Measurements from ENCODE around the gene PTPRM.

PTPRM gene

DNA sequence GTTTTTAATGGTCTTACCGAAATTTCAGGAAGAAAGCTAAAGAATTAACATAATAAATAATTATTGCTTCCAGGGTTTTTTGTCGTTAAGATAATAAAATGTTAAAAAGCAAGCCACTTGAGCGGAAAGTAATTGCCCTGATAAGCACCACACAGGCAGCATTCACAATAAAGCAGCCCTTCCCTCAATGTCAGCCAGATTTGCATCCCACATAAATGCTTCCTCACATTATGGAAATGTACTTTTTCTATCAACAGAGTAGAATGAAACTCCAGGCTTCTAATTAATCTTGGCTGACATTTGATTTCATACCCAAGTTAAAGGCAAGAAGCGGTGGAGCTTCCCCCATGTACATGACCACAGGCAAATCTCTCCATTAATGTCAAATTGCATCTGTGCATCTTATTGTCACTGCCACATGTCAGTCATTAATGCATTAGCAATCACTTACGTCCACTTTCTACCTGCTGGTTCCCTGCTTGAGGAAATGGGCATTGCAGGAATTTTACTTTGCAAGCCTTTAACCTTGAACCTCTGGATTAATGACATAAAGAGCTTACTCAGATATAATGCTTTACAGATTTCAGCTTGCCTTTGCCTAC, 26.2 kb downstream of the PTPRM start:
- no peak for DNase-seq (ENCODE audit: low spot score)
- TF ChIP-seq, protein P1, sequence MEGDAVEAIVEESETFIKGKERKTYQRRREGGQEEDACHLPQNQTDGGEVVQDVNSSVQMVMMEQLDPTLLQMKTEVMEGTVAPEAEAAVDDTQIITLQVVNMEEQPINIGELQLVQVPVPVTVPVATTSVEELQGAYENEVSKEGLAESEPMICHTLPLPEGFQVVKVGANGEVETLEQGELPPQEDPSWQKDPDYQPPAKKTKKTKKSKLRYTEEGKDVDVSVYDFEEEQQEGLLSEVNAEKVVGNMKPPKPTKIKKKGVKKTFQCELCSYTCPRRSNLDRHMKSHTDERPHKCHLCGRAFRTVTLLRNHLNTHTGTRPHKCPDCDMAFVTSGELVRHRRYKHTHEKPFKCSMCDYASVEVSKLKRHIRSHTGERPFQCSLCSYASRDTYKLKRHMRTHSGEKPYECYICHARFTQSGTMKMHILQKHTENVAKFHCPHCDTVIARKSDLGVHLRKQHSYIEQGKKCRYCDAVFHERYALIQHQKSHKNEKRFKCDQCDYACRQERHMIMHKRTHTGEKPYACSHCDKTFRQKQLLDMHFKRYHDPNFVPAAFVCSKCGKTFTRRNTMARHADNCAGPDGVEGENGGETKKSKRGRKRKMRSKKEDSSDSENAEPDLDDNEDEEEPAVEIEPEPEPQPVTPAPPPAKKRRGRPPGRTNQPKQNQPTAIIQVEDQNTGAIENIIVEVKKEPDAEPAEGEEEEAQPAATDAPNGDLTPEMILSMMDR (conservative IDR thresholded peaks at IDR 0.05; ENCODE audit: low read depth): no peak
- no peak overlapping the region for H3K27ac ChIP-seq
- POLR2A ChIA-PET (ENCODE audit: low non-redundant PET): no interaction called here
- CTCF ChIA-PET: no interaction called here

DNA sequence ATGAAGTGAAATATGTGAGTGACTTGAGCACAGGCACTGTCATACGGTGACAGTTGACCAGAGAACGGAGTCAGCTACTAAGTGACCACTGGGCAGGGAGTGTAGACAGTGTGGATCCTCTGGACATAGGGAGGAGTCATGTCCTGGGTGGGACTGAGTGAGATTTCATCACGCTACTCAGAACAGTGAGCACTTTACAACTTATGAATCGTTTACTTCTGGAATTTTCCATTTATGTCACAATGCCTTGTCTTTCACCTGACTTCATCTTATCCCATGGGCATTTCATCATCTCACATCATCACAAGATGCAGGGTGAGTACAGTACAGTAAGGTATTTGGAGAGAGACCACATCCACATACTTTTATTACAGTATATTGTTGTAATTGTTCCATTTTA, 29.0 kb downstream of the PTPRM start:
- H3K27ac ChIP-seq: no peak overlapping the region
- TF ChIP-seq, protein P1 (conservative IDR thresholded peaks at IDR 0.05; ENCODE audit: low read depth): no peak
- no peak for DNase-seq (ENCODE audit: low spot score)
- ChIA-PET POLR2A (ENCODE audit: low non-redundant PET) (no interaction called here), CTCF (no interaction called here)

DNA sequence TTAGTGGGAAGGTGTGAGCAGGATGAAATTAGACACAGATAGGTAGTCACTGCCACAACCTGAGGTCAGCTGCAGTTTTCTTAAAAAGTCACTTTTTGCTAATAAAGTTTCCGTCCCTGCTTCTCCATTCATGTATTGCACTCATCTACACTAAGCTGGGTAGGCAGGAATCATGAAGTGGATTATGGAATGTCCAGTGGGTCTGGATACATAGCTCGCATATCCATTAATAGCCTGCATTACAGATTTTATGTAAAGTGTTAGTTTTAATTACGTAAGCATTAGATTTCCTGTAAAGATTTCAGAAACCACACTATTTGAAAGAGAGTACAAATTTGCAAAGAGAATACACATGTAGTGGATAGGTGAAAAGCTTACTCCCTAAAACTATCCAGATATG, 30.4 kb downstream of the PTPRM start:
- ChIA-PET POLR2A (ENCODE audit: low non-redundant PET) (no interaction called here), CTCF (no interaction called here)
- no peak overlapping the region for H3K27ac ChIP-seq
- DNase-seq (ENCODE audit: low spot score): no peak
- TF ChIP-seq, protein P1 (conservative IDR thresholded peaks at IDR 0.05; ENCODE audit: low read depth): no peak

DNA sequence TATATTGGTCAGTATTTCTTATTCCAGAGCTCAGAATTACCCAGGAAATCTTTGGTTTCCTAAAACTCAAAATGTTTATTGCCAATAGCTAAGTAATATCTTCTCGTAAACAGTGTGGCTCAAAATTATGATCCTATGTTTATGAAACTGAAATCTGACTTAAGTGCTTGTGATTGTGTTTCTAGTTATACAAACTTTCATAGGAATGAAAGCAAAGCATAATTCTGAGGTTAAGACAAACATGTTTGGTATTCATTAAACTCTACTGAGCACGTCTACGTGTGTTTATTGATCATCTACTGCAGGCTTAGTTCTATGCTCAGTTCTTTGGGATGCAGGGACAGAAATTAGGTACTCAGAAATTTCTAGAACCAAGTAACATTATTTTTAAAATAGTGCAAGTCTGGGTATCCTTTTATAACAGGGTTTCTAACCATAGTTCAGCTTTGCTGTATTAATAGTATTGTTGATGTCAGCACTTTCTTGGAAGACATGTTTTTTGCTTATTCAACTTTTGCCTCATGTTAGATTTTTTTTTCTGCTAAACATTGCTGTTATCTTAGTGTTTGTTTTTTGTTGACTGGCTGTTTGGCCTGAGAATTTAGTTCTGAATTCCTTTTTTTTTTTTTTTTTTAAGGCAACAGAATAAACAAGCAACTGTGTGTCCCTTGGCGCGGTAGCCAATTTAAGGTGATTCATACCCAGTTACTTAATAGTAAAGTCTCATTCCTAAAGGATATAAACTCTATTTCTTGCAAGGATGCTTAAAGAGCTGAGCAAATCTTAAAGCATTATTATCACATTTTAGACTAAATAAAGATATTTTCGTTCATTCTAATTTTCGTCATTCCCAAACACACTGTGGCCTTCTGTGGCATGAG, 31.3 kb downstream of the PTPRM start:
- TF ChIP-seq, protein P1 (conservative IDR thresholded peaks at IDR 0.05; ENCODE audit: low read depth): no peak
- no peak for DNase-seq (ENCODE audit: low spot score)
- no peak overlapping the region for H3K27ac ChIP-seq
- CTCF ChIA-PET: no interaction called here
- POLR2A ChIA-PET (ENCODE audit: low non-redundant PET): no interaction called here

DNA sequence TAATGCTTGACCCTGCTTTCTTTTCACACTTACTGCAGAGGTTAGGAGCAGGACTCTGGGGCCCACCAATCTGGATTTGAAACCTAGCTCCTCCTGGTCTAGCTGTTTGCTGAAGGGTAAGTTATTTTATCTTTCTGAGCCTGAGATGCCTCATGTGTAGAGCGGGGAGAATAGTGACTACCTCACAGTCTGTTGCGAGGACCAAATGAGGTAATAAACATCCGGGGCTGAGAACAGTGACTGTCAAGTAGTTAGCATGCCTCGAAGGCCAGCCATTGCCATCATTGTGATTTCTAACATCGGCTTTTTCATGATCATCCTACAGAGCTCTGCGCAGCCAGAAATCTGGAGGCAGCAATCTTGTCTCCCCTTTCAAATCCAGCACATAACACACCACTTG, 32.9 kb downstream of the PTPRM start:
- ChIA-PET POLR2A (ENCODE audit: low non-redundant PET) (no interaction called here), CTCF (interaction anchor here (0.6 to 0.7 kb wide), 2 partner anchors 33 to 773 kb away, joined by 3 read pairs; no protein-coding TSS in a partner anchor)
- DNase-seq (ENCODE audit: low spot score): no peak
- no peak overlapping the region for H3K27ac ChIP-seq
- TF ChIP-seq, protein P1 (conservative IDR thresholded peaks at IDR 0.05; ENCODE audit: low read depth): no peak

DNA sequence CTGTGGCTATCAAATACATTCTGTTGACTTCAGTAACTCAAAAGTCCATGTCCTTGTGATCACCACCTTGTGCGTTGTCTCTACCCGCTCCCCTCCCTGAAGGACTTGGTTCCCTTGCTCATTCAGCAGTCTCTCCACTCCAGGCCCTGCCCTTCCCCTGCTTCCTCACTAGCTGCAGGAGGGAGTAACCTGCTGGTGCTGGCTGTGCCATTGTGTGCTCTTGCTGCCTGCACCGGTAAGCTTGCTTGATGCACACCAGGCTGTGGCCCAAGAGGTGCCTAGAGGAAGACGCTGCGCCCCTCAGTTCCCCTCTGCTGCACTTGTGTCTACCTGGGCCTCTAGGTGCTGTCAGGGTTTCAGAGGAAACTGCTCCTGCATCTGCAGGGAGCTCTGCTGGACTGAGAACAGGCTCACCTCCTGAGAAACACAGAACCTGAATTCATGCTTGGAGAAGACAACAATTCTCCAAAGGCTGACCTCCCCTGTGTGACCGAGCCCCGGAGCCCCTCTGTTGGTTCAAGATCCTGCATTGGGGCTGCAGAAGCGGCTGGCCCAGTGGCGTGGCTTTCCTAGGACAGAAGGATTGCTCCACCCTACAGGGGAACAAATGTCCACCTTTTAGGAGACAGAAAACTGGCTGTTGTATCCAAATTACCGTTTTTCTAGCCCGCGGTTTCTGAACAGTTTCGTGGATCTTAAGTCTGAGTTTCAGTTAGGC, 33.6 kb downstream of the PTPRM start:
- ChIA-PET CTCF (no interaction called here), POLR2A (ENCODE audit: low non-redundant PET) (no interaction called here)
- DNase-seq (ENCODE audit: low spot score): no peak
- TF ChIP-seq, protein P1 (conservative IDR thresholded peaks at IDR 0.05; ENCODE audit: low read depth): no peak
- H3K27ac ChIP-seq: no peak overlapping the region

All from RWPE1 (cell line).